ENCODE results near the gene NR1D1. TPM values are rescaled to one million over a fixed set of nuclear protein-coding genes. Genes with fewer than 3 reads are reported as not detected.

The NR1D1 gene
- total RNA-seq, 1 experiment from 2014 or later = 7.5 TPM

DNA sequence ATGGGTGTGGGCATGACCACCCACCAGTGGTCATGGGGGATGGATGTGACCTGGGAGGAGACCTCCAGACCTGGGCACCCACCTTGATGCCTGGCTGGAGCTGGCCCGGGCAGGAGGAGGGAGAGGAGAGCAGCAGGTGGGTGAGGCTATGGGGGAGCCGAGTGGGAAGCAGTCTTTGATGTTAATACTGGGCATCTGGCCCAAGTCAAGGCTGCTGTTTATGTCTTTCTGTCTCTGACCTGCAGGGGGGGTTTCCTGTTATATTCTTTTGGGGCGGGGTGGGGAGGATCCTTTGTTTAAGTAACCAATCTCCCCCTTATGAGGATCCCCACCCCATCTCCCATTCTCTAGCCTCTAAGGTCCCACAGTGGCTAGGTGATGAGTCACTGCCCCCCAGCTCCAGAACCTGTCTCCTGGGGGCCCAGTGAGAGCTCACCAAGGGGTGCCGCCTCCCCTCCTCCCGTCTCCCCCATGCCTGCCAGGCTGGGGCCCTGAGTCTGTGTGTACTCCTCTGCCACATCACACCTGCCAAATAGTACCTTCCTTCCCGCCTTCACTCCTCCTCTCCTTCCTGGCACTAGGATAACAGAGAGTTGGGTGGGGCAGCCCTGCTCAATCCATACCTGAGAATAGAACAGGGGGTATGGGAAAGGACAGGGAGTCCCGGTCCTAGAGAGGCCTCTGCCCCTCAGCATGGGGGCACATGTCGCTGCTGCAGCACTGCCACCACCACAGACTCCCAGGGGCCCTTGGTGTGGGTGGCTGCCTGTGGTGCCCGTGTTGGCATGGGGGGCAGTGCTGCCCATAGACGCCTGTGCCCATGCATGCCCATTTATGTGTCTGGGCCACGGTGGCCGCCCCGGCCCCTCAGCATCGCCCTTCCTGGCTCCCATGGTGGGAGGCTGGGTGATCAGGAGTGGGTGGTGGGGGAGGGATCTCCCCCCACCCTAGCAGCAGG is 30.4 kb downstream of the NR1D1 start:
- Mint-ChIP-seq H3K27ac (ENCODE audit: low read depth, unreplicated experiment) (peak overlapping the region; percentile 60), H3K36me3 (ENCODE audit: insufficient read depth, unreplicated experiment) (peaks cover 6% of the 10 kb centered on the region), H3K27me3 (ENCODE audit: insufficient read depth, unreplicated experiment) (no peaks in the 10 kb centered on the region), H3K4me3 (ENCODE audit: unreplicated experiment) (peak overlapping the region; percentile 62), H3K4me1 (ENCODE audit: insufficient read depth, unreplicated experiment) (peaks cover 80% of the 10 kb centered on the region), H3K9me3 (ENCODE audit: unreplicated experiment) (no peaks in the 10 kb centered on the region)
- no TSS peak for BruUV-seq (replicated peaks)
- intact Hi-C loops (cut with micrococcal nuclease) = no loop called here
- TF ChIP-seq, protein P1, sequence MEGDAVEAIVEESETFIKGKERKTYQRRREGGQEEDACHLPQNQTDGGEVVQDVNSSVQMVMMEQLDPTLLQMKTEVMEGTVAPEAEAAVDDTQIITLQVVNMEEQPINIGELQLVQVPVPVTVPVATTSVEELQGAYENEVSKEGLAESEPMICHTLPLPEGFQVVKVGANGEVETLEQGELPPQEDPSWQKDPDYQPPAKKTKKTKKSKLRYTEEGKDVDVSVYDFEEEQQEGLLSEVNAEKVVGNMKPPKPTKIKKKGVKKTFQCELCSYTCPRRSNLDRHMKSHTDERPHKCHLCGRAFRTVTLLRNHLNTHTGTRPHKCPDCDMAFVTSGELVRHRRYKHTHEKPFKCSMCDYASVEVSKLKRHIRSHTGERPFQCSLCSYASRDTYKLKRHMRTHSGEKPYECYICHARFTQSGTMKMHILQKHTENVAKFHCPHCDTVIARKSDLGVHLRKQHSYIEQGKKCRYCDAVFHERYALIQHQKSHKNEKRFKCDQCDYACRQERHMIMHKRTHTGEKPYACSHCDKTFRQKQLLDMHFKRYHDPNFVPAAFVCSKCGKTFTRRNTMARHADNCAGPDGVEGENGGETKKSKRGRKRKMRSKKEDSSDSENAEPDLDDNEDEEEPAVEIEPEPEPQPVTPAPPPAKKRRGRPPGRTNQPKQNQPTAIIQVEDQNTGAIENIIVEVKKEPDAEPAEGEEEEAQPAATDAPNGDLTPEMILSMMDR (IDR thresholded peaks at IDR 0.05; ENCODE audit: unreplicated experiment) = peak; percentile 34
- DNase-seq (ENCODE audit: unreplicated experiment) = peak; percentile 82
- ChIA-PET POLR2A (interaction anchor here (0.6 to 7.9 kb wide), 10 partner anchors 11 to 254 kb away, joined by 3 to 99 read pairs (median 5); partner anchors contain the start of genes CASC3, MED24 and NR1D1), CTCF (interaction anchor here (0.5 to 1.7 kb wide), 4 partner anchors 16 to 339 kb away, joined by 3 to 4 read pairs (median 3); partner anchors contain the start of gene MED24)

DNA sequence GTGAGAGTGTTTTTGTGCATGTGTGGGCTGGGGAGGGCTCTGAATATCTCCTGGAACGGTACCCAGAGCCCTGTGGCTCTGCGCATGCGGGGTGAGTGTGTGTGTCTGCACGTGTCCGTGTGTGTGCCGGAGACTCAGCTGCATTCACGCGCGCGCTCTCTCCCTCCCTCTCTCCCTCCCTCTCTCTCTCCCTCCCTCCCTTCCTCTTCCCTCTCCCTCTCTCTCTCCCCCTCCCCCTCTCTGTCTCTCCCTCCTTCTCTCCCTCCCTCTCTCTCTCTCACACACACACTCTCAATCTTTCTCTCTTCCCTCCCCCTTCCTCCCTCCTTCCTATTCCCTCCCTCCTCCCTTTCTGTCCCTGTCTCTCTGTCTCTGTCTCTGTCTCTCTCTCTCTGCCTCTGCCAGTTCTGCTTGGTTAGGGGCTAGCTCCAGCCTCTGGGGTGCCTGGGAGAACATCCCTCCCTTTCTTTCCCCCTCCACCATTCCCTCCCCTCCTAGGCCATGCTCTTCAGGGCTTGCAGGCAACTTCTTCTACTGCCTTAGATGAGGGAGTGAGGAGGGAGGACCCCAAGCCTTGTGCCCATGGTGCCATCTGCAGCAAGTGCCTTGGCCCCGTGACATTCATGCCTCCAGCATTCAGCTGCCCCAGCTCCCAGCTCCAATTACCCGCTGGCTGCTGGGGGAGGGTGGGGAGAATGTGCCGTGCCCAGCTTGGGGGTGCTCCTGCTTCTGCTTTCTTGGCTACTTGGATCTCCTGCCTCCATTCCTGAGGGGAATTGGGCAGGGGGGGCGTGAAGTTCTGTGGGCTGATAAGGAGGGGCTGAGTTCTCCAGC is 31.3 kb downstream of the NR1D1 start:
- TF ChIP-seq, protein P1 (IDR thresholded peaks at IDR 0.05; ENCODE audit: unreplicated experiment) = no peak
- no TSS peak for BruUV-seq (replicated peaks)
- Mint-ChIP-seq H3K27ac (ENCODE audit: low read depth, unreplicated experiment) (peak overlapping the region; percentile 80), H3K4me1 (ENCODE audit: insufficient read depth, unreplicated experiment) (peaks cover 80% of the 10 kb centered on the region), H3K36me3 (ENCODE audit: insufficient read depth, unreplicated experiment) (no peaks in the 10 kb centered on the region), H3K27me3 (ENCODE audit: insufficient read depth, unreplicated experiment) (no peaks in the 10 kb centered on the region), H3K9me3 (ENCODE audit: unreplicated experiment) (no peaks in the 10 kb centered on the region), H3K4me3 (ENCODE audit: unreplicated experiment) (peak overlapping the region; percentile 62)
- ChIA-PET CTCF (interaction anchor here (0.6 to 1.7 kb wide), 6 partner anchors 15 to 57 kb away, joined by 3 to 5 read pairs (median 3); partner anchors contain the start of gene MED24), POLR2A (interaction anchor here (0.6 to 7.9 kb wide), 11 partner anchors 11 to 253 kb away, joined by 3 to 99 read pairs (median 5); partner anchors contain the start of genes CASC3, MED24 and NR1D1)
- DNase-seq (ENCODE audit: unreplicated experiment) = peak; percentile 50
- intact Hi-C loops (cut with micrococcal nuclease) = no loop called here

DNA sequence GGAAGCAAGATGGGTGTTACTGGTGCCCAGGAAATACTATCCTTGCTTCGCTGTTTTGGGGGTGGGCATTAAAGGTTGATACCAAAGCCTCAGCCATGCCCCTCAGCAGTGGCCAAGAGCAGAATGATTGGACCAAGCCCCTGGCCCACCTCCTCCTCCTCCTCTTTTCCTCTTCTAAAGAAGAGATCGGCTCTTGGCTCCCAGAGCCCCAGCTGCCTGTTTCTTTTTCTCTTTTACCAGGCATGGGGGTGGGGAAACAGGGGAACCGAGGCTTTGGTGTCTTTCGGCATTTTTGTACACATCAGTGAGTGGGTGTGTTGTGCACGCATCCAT is 31.8 kb downstream of the NR1D1 start:
- CTCF ChIA-PET = interaction anchor here (0.9 to 12.2 kb wide), 5 partner anchors 7 to 43 kb away, joined by 3 to 131 read pairs (median 3); no protein-coding TSS in a partner anchor
- Mint-ChIP-seq H3K4me3 (ENCODE audit: unreplicated experiment) (peak overlapping the region; percentile 62), H3K4me1 (ENCODE audit: insufficient read depth, unreplicated experiment) (peaks cover 80% of the 10 kb centered on the region), H3K27me3 (ENCODE audit: insufficient read depth, unreplicated experiment) (no peaks in the 10 kb centered on the region), H3K9me3 (ENCODE audit: unreplicated experiment) (no peaks in the 10 kb centered on the region), H3K36me3 (ENCODE audit: insufficient read depth, unreplicated experiment) (no peaks in the 10 kb centered on the region), H3K27ac (ENCODE audit: low read depth, unreplicated experiment) (peak overlapping the region; percentile 80)
- no peak for DNase-seq (ENCODE audit: unreplicated experiment)
- intact Hi-C loops (cut with micrococcal nuclease) = no loop called here
- no TSS peak for BruUV-seq (replicated peaks)
- TF ChIP-seq, protein P1 (IDR thresholded peaks at IDR 0.05; ENCODE audit: unreplicated experiment) = no peak
- POLR2A ChIA-PET = interaction anchor here (0.7 to 7.9 kb wide), 9 partner anchors 10 to 111 kb away, joined by 3 to 99 read pairs (median 5); partner anchors contain the start of genes MED24 and NR1D1
